HCT116 (cell line): ENCODE measurements around the gene NFIX. TPM values are rescaled to one million over a fixed set of nuclear protein-coding genes. Genes with fewer than 3 reads are reported as not detected.

ENCODE experiments used
- ATAC-seq: fragments of 200-7000 bp; cut with Tn5 transposase; 2 replicates; pipeline ENCODE4 v1.9.1; 2020; ENCODE audit warnings: mild to moderate bottlenecking, moderate library complexity
- BruUV-seq: library from RNA; stranded (reverse); fragments of 400-500 nt; replicated peaks from 2 replicates; lab custom pipeline; 2021; lab: Mats Ljungman, UMichigan
- CTCF ChIA-PET: fragments of 300-600 bp; sonication (Branson Sonifier 250); formaldehyde crosslinking; loops from one replicate; lab custom pipeline; 2021; ENCODE audit warnings: antibody characterized with exemption; lab: Charles Lee
- POLR2A ChIA-PET: fragments of 300-600, 350-600 bp; sonication (Branson Sonifier 250); formaldehyde crosslinking; loops from one replicate; lab custom pipeline; 2021; ENCODE audit warnings: antibody characterized with exemption; lab: Charles Lee
- RAD21 ChIA-PET, 2 experiments: fragments of 300-600 bp; sonication (Branson Sonifier 250); formaldehyde crosslinking; loops; one replicate each; lab custom pipeline; 2023; ENCODE audit warnings: low total read pairs in 2 of 2; ENCODE audit not compliant: uncharacterized antibody in 2 of 2, unreplicated experiment in 2 of 2, low non-redundant PET in 1 of 2; lab: Charles Lee
- DNase-seq: peaks from one replicate; pipeline ENCODE4 v3.0.0-alpha.2; 2010; ENCODE audit warnings: low read depth, low spot score
- H2AFZ ChIP-seq: fragments of 200-600 bp; shearing (Covaris generic), sonication (generic); 2 replicates; pipeline ENCODE4 v1.6.1; 2017; ENCODE audit warnings: low read depth, mixed run types, mixed read lengths, antibody characterized with exemption, low read length; ENCODE audit not compliant: poor library complexity, severe bottlenecking
- H3K27ac ChIP-seq: 2 replicates; pipeline ENCODE4 v1.5.1; 2012; ENCODE audit warnings: low read depth, low read length
- H3K27me3 ChIP-seq: fragments of 200-600 bp; sonication (generic); 2 replicates; pipeline ENCODE4 v1.6.1; 2016; ENCODE audit warnings: mixed run types, low read length, mixed read lengths; ENCODE audit not compliant: insufficient read depth
- H3K36me3 ChIP-seq, 2 experiments: fragments of 200-500 bp in 1 of 2; fragments of 200-600 bp in 1 of 2; sonication (Bioruptor generic) in 1 of 2; sonication (generic) in 1 of 2; 2 replicates each; pipeline versions ENCODE4 v1.5.1 to v1.6.1; 2014 to 2016; ENCODE audit warnings: low read length in 2 of 2, inconsistent platforms in 1 of 2, mixed read lengths in 1 of 2, mixed run types in 1 of 2; ENCODE audit not compliant: insufficient read depth in 2 of 2, control insufficient read depth in 1 of 2
- H3K4me1 ChIP-seq, 2 experiments: fragments of 200-600 bp in 1 of 2; sonication (generic) in 1 of 2; 2 replicates each; pipeline versions ENCODE4 v1.5.1 to v1.6.1; 2012 to 2017; ENCODE audit warnings: low read length in 2 of 2, inconsistent platforms in 1 of 2, mild to moderate bottlenecking in 1 of 2, mixed read lengths in 1 of 2, mixed run types in 1 of 2, moderate library complexity in 1 of 2; ENCODE audit not compliant: insufficient read depth in 2 of 2, control insufficient read depth in 1 of 2
- H3K4me2 ChIP-seq: fragments of 200-600 bp; sonication (generic); 2 replicates; pipeline ENCODE4 v1.6.1; 2017; ENCODE audit warnings: mixed run types, low read length, mixed read lengths
- H3K4me3 ChIP-seq, 2 experiments: fragments of 200-600 bp in 1 of 2; sonication (generic) in 1 of 2; replicated peaks in 1 of 2; 2 replicates each; pipeline ENCODE4 v1.5.1; 2011 to 2016; ENCODE audit warnings: low read length in 2 of 2, control low read depth in 1 of 2, low read depth in 1 of 2, mild to moderate bottlenecking in 1 of 2, mixed read lengths in 1 of 2, mixed run types in 1 of 2
- H3K79me2 ChIP-seq: fragments of 200-600 bp; sonication (generic); 2 replicates; pipeline ENCODE4 v1.6.1; 2017; ENCODE audit warnings: mild to moderate bottlenecking, mixed run types, low read length, moderate library complexity, mixed read lengths; ENCODE audit not compliant: insufficient read depth
- H3K9ac ChIP-seq: fragments of 200-600 bp; sonication (generic); 2 replicates; pipeline ENCODE4 v1.6.1; 2016; ENCODE audit warnings: low read length, mixed read lengths
- H3K9me2 ChIP-seq: fragments of 200-600 bp; sonication (generic), shearing (Covaris generic); 2 replicates; pipeline ENCODE4 v1.6.1; 2017; ENCODE audit warnings: mixed run types, mild to moderate bottlenecking, moderate library complexity; ENCODE audit not compliant: insufficient read depth
- H3K9me3 ChIP-seq, 2 experiments: fragments of 200-500 bp in 1 of 2; fragments of 200-600 bp in 1 of 2; sonication (Bioruptor generic) in 1 of 2; sonication (generic) in 1 of 2; 2 replicates each; pipeline ENCODE4 v1.6.1; 2014 to 2017; ENCODE audit warnings: low read length in 2 of 2, mixed read lengths in 2 of 2, inconsistent platforms in 1 of 2, low read depth in 1 of 2, mild to moderate bottlenecking in 1 of 2, mixed run types in 1 of 2, moderate library complexity in 1 of 2; ENCODE audit not compliant: control insufficient read depth in 1 of 2, insufficient read depth in 1 of 2
- H4K20me1 ChIP-seq: fragments of 200-600 bp; sonication (generic), shearing (Covaris generic); 2 replicates; pipeline ENCODE4 v1.6.1; 2017; ENCODE audit warnings: mixed run types, mild to moderate bottlenecking, moderate library complexity; ENCODE audit not compliant: insufficient read depth
- ATF3 ChIP-seq: IDR thresholded peaks from 2 replicates; pipeline ENCODE4 v1.6.1; 2012
- CEBPB ChIP-seq: IDR thresholded peaks from 2 replicates; pipeline ENCODE4 v1.6.1; 2012; ENCODE audit warnings: low read depth
- CTCF ChIP-seq, 3 experiments: fragments of 200-600 bp in 1 of 3; sonication (generic) in 1 of 3; IDR thresholded peaks in 2 of 3; conservative IDR thresholded peaks in 1 of 3; 2 replicates each; pipeline ENCODE4 v1.5.1; 2012 to 2017; ENCODE audit warnings: low read depth in 2 of 3, low read length in 2 of 3, antibody characterized with exemption in 1 of 3, borderline replicate concordance in 1 of 3, control low read depth in 1 of 3, mild to moderate bottlenecking in 1 of 3, mixed read lengths in 1 of 3, mixed run types in 1 of 3, moderate library complexity in 1 of 3; ENCODE audit not compliant: insufficient read depth in 1 of 3
- EGR1 ChIP-seq: IDR thresholded peaks from 2 replicates; pipeline ENCODE4 v1.6.1; 2012; ENCODE audit warnings: low read depth
- ELF1 ChIP-seq: IDR thresholded peaks from 2 replicates; pipeline ENCODE4 v1.6.1; 2012; ENCODE audit warnings: low read depth, borderline replicate concordance
- EZH2phosphoT487 ChIP-seq: fragments of 200-600 bp; IDR thresholded peaks from 2 replicates; pipeline ENCODE4 v1.6.1; 2018; ENCODE audit warnings: antibody characterized with exemption, borderline replicate concordance
- FOSL1 ChIP-seq: IDR thresholded peaks from 2 replicates; pipeline ENCODE4 v1.6.1; 2012; ENCODE audit warnings: low read depth
- MAX ChIP-seq: IDR thresholded peaks from 2 replicates; pipeline ENCODE4 v1.6.1; 2012
- POLR2AphosphoS5 ChIP-seq: IDR thresholded peaks from 2 replicates; pipeline ENCODE4 v1.6.1; 2011; ENCODE audit warnings: mild to moderate bottlenecking, low read depth, low read length, moderate library complexity
- RAD21 ChIP-seq: IDR thresholded peaks from 2 replicates; pipeline ENCODE4 v1.6.1; 2012; ENCODE audit warnings: low read depth, mild to moderate bottlenecking
- REST ChIP-seq: IDR thresholded peaks from 2 replicates; pipeline ENCODE4 v1.6.1; 2012; ENCODE audit warnings: low read depth
- SIN3A ChIP-seq: IDR thresholded peaks from 2 replicates; pipeline ENCODE4 v1.6.1; 2012; ENCODE audit warnings: low read depth
- SP1 ChIP-seq: IDR thresholded peaks from 2 replicates; pipeline ENCODE4 v1.6.1; 2012; ENCODE audit warnings: low read depth
- SRF ChIP-seq: IDR thresholded peaks from 2 replicates; pipeline ENCODE4 v1.6.1; 2012; ENCODE audit warnings: low read depth
- TCF7L2 ChIP-seq: IDR thresholded peaks from 2 replicates; pipeline ENCODE4 v1.7.0; 2011; ENCODE audit warnings: borderline replicate concordance, inconsistent platforms; ENCODE audit not compliant: insufficient read depth, insufficient read length; ENCODE audit errors: extremely low read depth
- ZBTB33 ChIP-seq: IDR thresholded peaks from 2 replicates; pipeline ENCODE4 v1.6.1; 2011; ENCODE audit warnings: mild to moderate bottlenecking, low read length, moderate library complexity; ENCODE audit not compliant: insufficient replicate concordance; ENCODE audit errors: extremely low read depth
- ZFX ChIP-seq: fragments of 450-650 bp; IDR thresholded peaks from 2 replicates; pipeline ENCODE4 v1.6.1; 2017
- ZNF274 ChIP-seq: fragments of 200-500 bp; sonication (Bioruptor generic); IDR thresholded peaks from 2 replicates; pipeline ENCODE4 v1.6.1; 2014; ENCODE audit warnings: mild to moderate bottlenecking, low read depth, low read length, inconsistent platforms
- intact Hi-C: fragments of 100-400 bp; cut with micrococcal nuclease; formaldehyde crosslinking; loops from 2 replicates; pipeline ENCODE4 v1.10.0; 2022
- total RNA-seq: library from RNA; stranded (reverse); gene quantifications from one replicate; pipeline ENCODE4 v1.2.1, GENCODE V29; 2021; ENCODE audit not compliant: unreplicated experiment

Gene NFIX
- total RNA-seq, 1 experiment from 2014 or later: 34.8 TPM

- H3K9me2 ChIP-seq: no peaks in the 10 kb centered on the region
- no peaks in the 10 kb centered on the region for H3K27me3 ChIP-seq
- ChIA-PET POLR2A (interaction anchor here (0.8 to 1.8 kb wide), 4 partner anchors 35 to 152 kb away, joined by 3 to 16 read pairs (median 5); no protein-coding TSS in a partner anchor), CTCF (interaction anchor here (1.0 to 2.2 kb wide), 7 partner anchors 17 to 153 kb away, joined by 3 to 9 read pairs (median 4); no protein-coding TSS in a partner anchor), RAD21 (interaction anchor here in 1 of 2 experiments (0.7 to 0.8 kb wide), 2 partner anchors 28 to 150 kb away, joined by 3 to 6 read pairs; no protein-coding TSS in a partner anchor)
- no peak within 1 kb of the TSS for H2AFZ ChIP-seq
- H3K36me3 ChIP-seq: peaks cover 10 to 36% of the 10 kb centered on the region in 2 experiments; a peak in 3 of 4 replicates
- H3K9ac ChIP-seq: peak within 1 kb of the TSS; percentile 99
- intact Hi-C loops: loop anchor here (2.0 to 5.0 kb wide), 2 partner anchors 33 to 144 kb away; partner anchors contain the start of genes IER2 and STX10
- ATAC-seq: peak; percentile 87
- H3K4me2 ChIP-seq: peak within 1 kb of the TSS; percentile 91
- no peaks in the 10 kb centered on the region for H3K9me3 ChIP-seq
- H3K4me3 ChIP-seq: peak within 1 kb of the TSS; percentile 97 to 98
- peaks cover 21% of the 10 kb centered on the region; the same call in 1 of the 2 replicates for H4K20me1 ChIP-seq
- BruUV-seq: no TSS peak
- peak; percentile 89 for DNase-seq
- H3K79me2 ChIP-seq: peaks cover 85% of the 10 kb centered on the region
- H3K4me1 ChIP-seq: peaks cover 21 to 43% of the 10 kb centered on the region in 2 experiments; a peak in 3 of 4 replicates
- H3K27ac ChIP-seq: peak within 1 kb of the TSS; percentile 100
- no peak for TF ChIP-seq ZNF274
- TF ChIP-seq CTCF (IDR thresholded peaks at IDR 0.05 in 2 of 3, conservative IDR thresholded peaks at IDR 0.05 in 1 of 3; ENCODE audit: borderline replicate concordance in 1 of 3, insufficient read depth in 1 of 3, low read depth in 2 of 3, low read length in 2 of 3): no peak
- no peak; the same call in 1 of the 2 replicates for TF ChIP-seq ZFX
- no peak for TF ChIP-seq TCF7L2
- no peak for TF ChIP-seq CEBPB
- TF ChIP-seq POLR2AphosphoS5: peak; percentile 53
- no peak for TF ChIP-seq ATF3
- TF ChIP-seq ELF1: no peak
- no peak for TF ChIP-seq REST
- TF ChIP-seq ZBTB33: peak; percentile 57
- peak; percentile 35; the same call in 1 of the 2 replicates for TF ChIP-seq MAX
- peak; percentile 62; the same call in 1 of the 2 replicates for TF ChIP-seq SRF
- TF ChIP-seq FOSL1: no peak
- TF ChIP-seq EZH2phosphoT487: no peak
- no peak for TF ChIP-seq RAD21
- TF ChIP-seq SIN3A: no peak
- no peak; the same call in 1 of the 2 replicates for TF ChIP-seq EGR1
- TF ChIP-seq SP1: peak; percentile 75
Observed at GRCh38 chr19:13117772-13118423, 122.6 kb downstream of the NFIX start, which contains the start of gene NACC1. Gene NACC1 (plus strand): TSS chr19:13118264. CDS start chr19:13135208, 16,944 bp downstream.
